ENCODE measurements around the gene ALKAL2.
A peak's percentile ranks its signal among the peaks of the same experiment; 100 is the strongest.

The ALKAL2 gene

GRCh38 chr2:332592-332991, 44.7 kb upstream of the ALKAL2 start:
- H3K4me2 ChIP-seq (ENCODE audit: low read length), result no peak overlapping the region
- no peak overlapping the region for H3K27ac ChIP-seq (ENCODE audit: low read depth, low read length, poor library complexity, severe bottlenecking)
- H2AFZ ChIP-seq (ENCODE audit: low read length), result no peak overlapping the region
- H3F3A ChIP-seq (ENCODE audit: insufficient read depth, low read length), result no peaks in the 10 kb centered on the region
- H3K9me3 ChIP-seq (ENCODE audit: low read length), result peaks cover 6% of the 10 kb centered on the region; the same call in 1 of the 2 replicates
- H3K27me3 ChIP-seq (ENCODE audit: insufficient read depth, low read length), result no peaks in the 10 kb centered on the region
- H3K9me2 ChIP-seq (ENCODE audit: low read depth, low read length), result no peaks in the 10 kb centered on the region
- peak; percentile 44 for TF ChIP-seq CTCF (IDR thresholded peaks at IDR 0.05; ENCODE audit: low read length)
- TF ChIP-seq EZH2 (IDR thresholded peaks at IDR 0.05; ENCODE audit: borderline replicate concordance, low read length), result no peak
- H4K20me1 ChIP-seq (ENCODE audit: insufficient read depth, low read length), result no peaks in the 10 kb centered on the region
- no peaks in the 10 kb centered on the region for H3K4me1 ChIP-seq (ENCODE audit: insufficient read depth, low read length, severe bottlenecking)
- no peak overlapping the region for H3K9ac ChIP-seq (ENCODE audit: low read length)
- no peaks in the 10 kb centered on the region for H3K79me2 ChIP-seq (ENCODE audit: insufficient read depth, low read length)
- no peak overlapping the region for H3K4me3 ChIP-seq (ENCODE audit: low read depth, low read length, poor library complexity, severe bottlenecking)
- H3K36me3 ChIP-seq (ENCODE audit: insufficient read depth, low read length), result no peaks in the 10 kb centered on the region

GRCh38 chr2:328761-329160, 40.9 kb upstream of the ALKAL2 start:
- Histone ChIP-seq H3K36me3 (ENCODE audit: insufficient read depth, low read length) (no peaks in the 10 kb centered on the region), H3K27ac (ENCODE audit: low read depth, low read length, poor library complexity, severe bottlenecking) (no peak overlapping the region), H2AFZ (ENCODE audit: low read length) (no peak overlapping the region), H3K4me2 (ENCODE audit: low read length) (no peak overlapping the region), H3K4me1 (ENCODE audit: insufficient read depth, low read length, severe bottlenecking) (no peaks in the 10 kb centered on the region), H4K20me1 (ENCODE audit: insufficient read depth, low read length) (no peaks in the 10 kb centered on the region), H3K9ac (ENCODE audit: low read length) (no peak overlapping the region), H3K9me2 (ENCODE audit: low read depth, low read length) (no peaks in the 10 kb centered on the region), H3K4me3 (ENCODE audit: low read depth, low read length, poor library complexity, severe bottlenecking) (no peak overlapping the region), H3K9me3 (ENCODE audit: low read length) (no peaks in the 10 kb centered on the region), H3K27me3 (ENCODE audit: insufficient read depth, low read length) (no peaks in the 10 kb centered on the region), H3F3A (ENCODE audit: insufficient read depth, low read length) (no peaks in the 10 kb centered on the region), H3K79me2 (ENCODE audit: insufficient read depth, low read length) (no peaks in the 10 kb centered on the region)
- TF ChIP-seq EZH2 (IDR thresholded peaks at IDR 0.05; ENCODE audit: borderline replicate concordance, low read length), result no peak
- no peak for TF ChIP-seq CTCF (IDR thresholded peaks at IDR 0.05; ENCODE audit: low read length)

- Histone ChIP-seq H2AFZ (ENCODE audit: low read length) (no peak overlapping the region), H3K9me3 (ENCODE audit: low read length) (no peaks in the 10 kb centered on the region), H3K36me3 (ENCODE audit: insufficient read depth, low read length) (no peaks in the 10 kb centered on the region), H3K4me1 (ENCODE audit: insufficient read depth, low read length, severe bottlenecking) (no peaks in the 10 kb centered on the region), H3K27me3 (ENCODE audit: insufficient read depth, low read length) (no peaks in the 10 kb centered on the region), H3K4me2 (ENCODE audit: low read length) (no peak overlapping the region), H3F3A (ENCODE audit: insufficient read depth, low read length) (no peaks in the 10 kb centered on the region), H4K20me1 (ENCODE audit: insufficient read depth, low read length) (no peaks in the 10 kb centered on the region), H3K4me3 (ENCODE audit: low read depth, low read length, poor library complexity, severe bottlenecking) (no peak overlapping the region), H3K79me2 (ENCODE audit: insufficient read depth, low read length) (no peaks in the 10 kb centered on the region), H3K9ac (ENCODE audit: low read length) (no peak overlapping the region), H3K27ac (ENCODE audit: low read depth, low read length, poor library complexity, severe bottlenecking) (no peak overlapping the region), H3K9me2 (ENCODE audit: low read depth, low read length) (no peaks in the 10 kb centered on the region)
- TF ChIP-seq CTCF (IDR thresholded peaks at IDR 0.05; ENCODE audit: low read length), result no peak
- TF ChIP-seq EZH2 (IDR thresholded peaks at IDR 0.05; ENCODE audit: borderline replicate concordance, low read length), result no peak
Observed at GRCh38 chr2:323035-323434, 35.1 kb upstream of the ALKAL2 start.

Measured in OCI-LY1 (cell line).